Central memory CD8-positive, alpha-beta T cell (primary cell): ENCODE data around the gene DIRAS3.

Experiments
- ATAC-seq: fragments of 150-1000 bp; cut with Tn5 transposase; replicated peaks from 2 replicates; pipeline ENCODE4 v1.10.0; 2022; ENCODE audit warnings: mild to moderate bottlenecking, moderate FRiP score, moderate number of reproducible peaks; ENCODE audit not compliant: poor library complexity, severe bottlenecking; ENCODE audit errors: extremely low read depth
- DNase-seq, 2 donors: peaks; one replicate each; pipeline ENCODE4 v3.0.0; 2021; ENCODE audit warnings: low spot score in 2 of 2
- H3K27ac Mint-ChIP-seq: one replicate; pipeline ENCODE4 v1.8.0; 2022; ENCODE audit warnings: low read depth, mild to moderate bottlenecking, moderate library complexity, mixed read lengths
- H3K27me3 Mint-ChIP-seq: one replicate; pipeline ENCODE4 v1.8.0; 2022; ENCODE audit warnings: mixed read lengths
- H3K36me3 Mint-ChIP-seq: one replicate; pipeline ENCODE4 v1.8.0; 2022; ENCODE audit warnings: mild to moderate bottlenecking, moderate library complexity, mixed read lengths; ENCODE audit not compliant: insufficient read depth
- H3K4me1 Mint-ChIP-seq: one replicate; pipeline ENCODE4 v1.8.0; 2022; ENCODE audit warnings: mixed read lengths
- H3K4me3 Mint-ChIP-seq: one replicate; pipeline ENCODE4 v1.8.0; 2022; ENCODE audit warnings: mild to moderate bottlenecking, moderate library complexity, mixed read lengths
- H3K9me3 Mint-ChIP-seq: one replicate; pipeline ENCODE4 v1.8.0; 2022; ENCODE audit warnings: mixed read lengths

DIRAS3 gene

DNA sequence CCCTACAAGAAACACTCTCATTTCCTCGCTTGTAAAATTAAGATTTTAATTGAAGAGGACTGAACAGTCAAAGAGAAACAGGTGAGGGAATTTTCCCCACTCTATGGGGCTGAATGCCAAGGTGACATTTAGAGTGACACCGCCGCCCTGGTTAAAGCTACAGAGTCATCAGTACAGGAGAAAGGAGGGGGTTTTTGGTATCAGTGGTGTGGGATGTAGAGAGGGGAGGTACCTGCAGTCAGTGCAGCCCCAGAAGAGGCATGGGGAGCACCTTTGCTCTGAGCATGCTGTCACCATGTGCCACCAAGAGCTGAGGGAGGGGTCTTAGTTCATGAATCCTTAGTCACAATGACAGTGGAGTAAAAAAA lies 2.8 kb downstream of the DIRAS3 start:
- ATAC-seq (no peak), DNase-seq (no peak)
- H3K4me1 Mint-ChIP-seq, result no peaks in the 10 kb centered on the region
- H3K27ac Mint-ChIP-seq, result no peak overlapping the region
- H3K27me3 Mint-ChIP-seq, result peaks cover 31% of the 10 kb centered on the region
- H3K4me3 Mint-ChIP-seq, result no peak overlapping the region
- H3K36me3 Mint-ChIP-seq, result no peaks in the 10 kb centered on the region
- peaks cover 5% of the 10 kb centered on the region for H3K9me3 Mint-ChIP-seq

DNA sequence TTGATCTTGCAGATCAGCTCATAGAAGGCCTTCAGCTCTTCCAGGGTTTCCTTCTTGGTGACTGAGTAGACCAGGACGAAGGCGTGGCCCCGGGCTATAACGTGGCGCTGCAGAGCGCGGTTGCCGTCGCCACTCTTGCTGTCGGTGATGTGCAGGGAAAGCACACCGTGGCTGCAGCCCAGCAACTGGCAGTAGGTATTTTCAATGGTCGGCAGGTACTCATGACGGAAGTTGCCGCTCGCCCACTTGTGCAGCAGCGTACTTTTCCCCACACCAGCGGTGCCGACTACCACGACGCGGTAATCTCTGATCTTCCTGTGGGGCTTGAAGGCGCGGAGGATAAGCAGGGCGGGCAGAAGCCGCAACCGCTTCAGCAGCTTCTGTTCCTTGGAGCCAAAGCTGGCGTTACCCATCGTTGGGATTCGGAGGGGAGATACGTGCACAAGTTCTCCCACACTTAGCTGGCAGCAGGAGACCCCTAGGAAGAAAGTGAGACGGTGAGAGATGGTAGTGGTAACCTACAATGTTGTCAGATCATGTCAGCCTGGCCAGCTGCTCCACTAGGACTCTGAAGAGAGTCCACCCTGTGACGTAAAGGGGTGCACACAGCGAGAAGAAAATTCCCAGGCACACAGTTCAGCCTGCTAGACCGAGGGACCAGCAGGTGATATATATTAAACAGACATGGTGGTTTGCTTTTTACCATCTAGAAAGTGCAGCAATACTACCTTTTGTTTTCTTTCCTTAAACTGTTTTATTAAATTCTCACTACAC lies 3.4 kb downstream of the DIRAS3 start:
- no peak for ATAC-seq
- Mint-ChIP-seq H3K9me3 (peaks cover 6% of the 10 kb centered on the region), H3K4me3 (no peak overlapping the region), H3K27ac (no peak overlapping the region), H3K27me3 (peaks cover 31% of the 10 kb centered on the region), H3K4me1 (no peaks in the 10 kb centered on the region), H3K36me3 (no peaks in the 10 kb centered on the region)
- DNase-seq, result no peak

DNA sequence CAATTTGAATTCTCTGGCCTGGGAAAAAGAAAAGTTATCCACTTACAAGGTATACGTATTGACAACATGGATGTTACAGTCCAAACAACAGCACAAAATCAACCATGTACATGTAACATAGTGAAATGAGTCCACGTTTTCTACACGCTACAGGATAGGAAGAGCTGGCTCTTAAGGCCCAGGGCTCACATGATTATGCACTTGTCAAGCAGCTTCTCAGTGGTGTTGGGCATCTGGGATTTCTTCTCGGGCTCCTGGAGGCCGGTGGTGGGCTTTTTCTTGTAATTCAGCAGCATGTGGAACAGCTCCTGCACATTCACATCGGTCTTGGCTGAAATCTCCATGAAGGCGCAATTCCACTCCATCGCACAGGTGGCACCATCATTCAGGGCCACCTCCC lies 4.0 kb downstream of the DIRAS3 start:
- no peak for DNase-seq
- no peaks in the 10 kb centered on the region for H3K36me3 Mint-ChIP-seq
- no peaks in the 10 kb centered on the region for H3K4me1 Mint-ChIP-seq
- H3K4me3 Mint-ChIP-seq, result no peak overlapping the region
- ATAC-seq, result no peak
- H3K9me3 Mint-ChIP-seq, result peaks cover 12% of the 10 kb centered on the region
- no peak overlapping the region for H3K27ac Mint-ChIP-seq
- H3K27me3 Mint-ChIP-seq, result peaks cover 31% of the 10 kb centered on the region

DNA sequence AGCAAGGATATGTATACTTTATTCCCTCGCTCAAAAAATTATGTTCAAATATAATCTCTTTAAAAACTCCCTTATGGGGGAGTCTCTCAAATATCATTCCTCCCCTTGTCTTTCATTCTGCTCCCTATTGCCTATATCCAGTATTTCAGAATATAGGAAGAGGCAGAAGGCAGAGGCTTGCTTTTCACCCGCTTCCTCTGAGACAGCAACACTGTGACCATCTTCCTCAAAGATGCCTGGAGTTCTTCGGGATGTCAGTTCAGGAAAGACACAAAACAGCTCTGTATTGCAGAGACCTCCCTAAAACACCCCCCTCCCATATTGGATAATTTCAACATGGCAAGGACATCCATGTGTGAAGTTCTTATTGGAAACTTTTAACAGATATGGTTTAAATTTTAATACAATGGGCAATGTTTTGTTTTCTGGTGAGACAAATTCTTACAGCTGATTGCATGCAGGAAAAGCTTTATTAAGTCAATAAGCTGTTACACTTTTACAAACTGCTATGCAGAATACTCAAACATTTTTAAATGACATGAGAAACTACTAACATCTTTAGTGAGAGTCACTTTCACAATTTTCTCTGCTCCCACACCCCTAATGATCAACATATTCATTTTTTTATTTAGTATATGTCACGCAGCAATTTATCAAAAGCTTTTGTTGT lies 4.8 kb downstream of the DIRAS3 start:
- DNase-seq (no peak), ATAC-seq (no peak)
- Mint-ChIP-seq H3K27ac (no peak overlapping the region), H3K4me3 (no peak overlapping the region), H3K9me3 (peaks cover 18% of the 10 kb centered on the region), H3K27me3 (peaks cover 28% of the 10 kb centered on the region), H3K4me1 (no peaks in the 10 kb centered on the region), H3K36me3 (no peaks in the 10 kb centered on the region)

DNA sequence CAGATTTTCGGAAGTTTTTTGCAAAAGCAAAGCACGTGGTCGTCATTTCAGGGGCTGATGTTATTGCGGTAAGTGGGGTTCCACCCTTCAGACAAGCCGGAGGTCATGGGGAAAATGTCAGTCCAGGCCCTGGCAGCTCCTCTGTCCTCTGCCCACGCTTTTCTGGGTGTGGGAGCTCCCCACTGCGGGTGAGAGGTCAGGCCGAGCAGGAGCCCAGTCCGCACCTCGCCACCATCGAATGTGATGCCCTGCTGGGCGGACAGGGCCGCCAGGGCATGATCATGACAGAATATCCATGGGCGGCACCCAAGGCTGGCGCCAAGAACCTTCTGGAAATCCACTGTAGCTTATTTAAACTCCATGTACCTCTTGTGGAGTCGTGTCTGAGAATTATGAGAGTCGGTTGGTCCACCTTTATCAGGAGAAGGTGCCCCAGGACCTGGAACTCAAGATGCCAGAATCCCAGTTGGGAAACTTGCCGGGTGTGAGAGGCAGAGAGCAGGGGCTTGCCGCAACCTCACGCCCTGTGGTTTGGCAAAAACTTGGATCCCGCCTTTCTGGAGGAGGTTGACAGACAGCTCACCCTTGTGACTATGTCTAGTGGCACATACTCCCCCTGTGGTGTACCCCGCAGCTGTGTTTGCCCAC lies 6.9 kb downstream of the DIRAS3 start:
- Mint-ChIP-seq H3K36me3 (no peaks in the 10 kb centered on the region), H3K9me3 (peaks cover 18% of the 10 kb centered on the region), H3K27me3 (peaks cover 17% of the 10 kb centered on the region), H3K4me1 (no peaks in the 10 kb centered on the region), H3K27ac (no peak overlapping the region), H3K4me3 (no peak overlapping the region)
- DNase-seq, result no peak
- ATAC-seq, result no peak

DNA sequence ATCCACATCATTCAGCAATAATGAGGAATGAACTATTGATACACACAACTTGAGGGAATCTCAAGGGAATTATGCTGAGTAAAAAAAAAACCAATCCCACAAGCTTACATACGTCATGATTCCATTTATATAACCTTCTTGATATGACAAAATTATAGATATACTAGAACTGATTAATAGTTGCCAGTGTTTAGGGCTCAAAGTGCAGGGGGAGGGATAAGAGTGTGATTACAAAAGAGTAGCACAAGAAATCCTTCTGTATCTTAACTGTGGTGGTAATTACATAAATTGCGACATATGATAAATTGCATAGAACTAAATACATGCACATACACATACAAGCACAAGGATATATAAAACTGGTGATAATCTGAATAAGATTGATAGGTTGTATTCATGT lies 13.5 kb downstream of the DIRAS3 start:
- H3K27me3 Mint-ChIP-seq, result no peaks in the 10 kb centered on the region
- no peak overlapping the region for H3K27ac Mint-ChIP-seq

DNA sequence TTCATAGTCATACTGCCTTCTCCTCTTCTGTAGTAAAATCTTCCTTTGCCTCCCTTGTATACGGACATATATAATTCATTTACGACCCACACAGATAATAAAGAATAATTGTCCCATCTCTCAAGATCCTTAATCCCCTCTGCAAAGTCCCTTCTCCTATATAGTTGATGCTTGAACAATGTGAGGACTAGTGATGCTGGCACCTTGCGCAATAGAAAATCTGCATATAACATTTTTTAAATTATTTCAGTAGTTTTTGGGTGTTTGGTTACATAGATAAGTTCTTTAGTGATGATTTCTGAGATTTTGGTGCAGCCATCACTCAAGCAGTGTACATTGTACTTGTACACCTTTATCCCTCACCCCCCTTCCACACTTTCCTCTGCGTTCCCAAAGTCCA lies 21.0 kb downstream of the DIRAS3 start:
- Mint-ChIP-seq H3K36me3 (no peaks in the 10 kb centered on the region), H3K4me3 (no peak overlapping the region), H3K9me3 (peaks cover 5% of the 10 kb centered on the region), H3K4me1 (no peaks in the 10 kb centered on the region), H3K27me3 (no peaks in the 10 kb centered on the region), H3K27ac (no peak overlapping the region)
- DNase-seq (no peak), ATAC-seq (no peak)

More for the DNA sequence above, 13.5 kb downstream of the DIRAS3 start:
- no peaks in the 10 kb centered on the region for H3K36me3 Mint-ChIP-seq
- no peaks in the 10 kb centered on the region for H3K4me1 Mint-ChIP-seq
- ATAC-seq, result no peak
- DNase-seq, result no peak
- H3K4me3 Mint-ChIP-seq, result no peak overlapping the region
- peaks cover 10% of the 10 kb centered on the region for H3K9me3 Mint-ChIP-seq

DNA sequence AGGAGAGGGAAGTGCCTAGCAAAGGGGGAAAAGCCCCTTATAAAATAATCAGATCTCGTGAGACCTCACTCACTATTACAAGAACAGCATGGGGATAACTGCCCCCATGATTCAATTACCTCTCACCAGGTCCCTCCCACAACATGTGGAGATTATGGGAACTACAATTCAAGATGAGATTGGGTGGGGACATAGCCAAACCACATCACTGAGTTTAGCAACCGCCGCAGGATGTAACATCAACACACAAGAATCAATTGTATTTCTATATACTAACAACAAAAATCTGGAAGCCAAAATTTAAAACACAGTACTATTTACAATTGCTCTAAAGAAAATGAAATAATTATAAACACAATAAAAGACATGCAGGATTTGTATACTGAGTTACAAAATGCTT lies 21.9 kb downstream of the DIRAS3 start:
- Mint-ChIP-seq H3K4me3 (no peak overlapping the region), H3K27ac (no peak overlapping the region), H3K9me3 (peaks cover 5% of the 10 kb centered on the region), H3K36me3 (no peaks in the 10 kb centered on the region), H3K4me1 (no peaks in the 10 kb centered on the region), H3K27me3 (no peaks in the 10 kb centered on the region)
- ATAC-seq (no peak), DNase-seq (no peak)

DNA sequence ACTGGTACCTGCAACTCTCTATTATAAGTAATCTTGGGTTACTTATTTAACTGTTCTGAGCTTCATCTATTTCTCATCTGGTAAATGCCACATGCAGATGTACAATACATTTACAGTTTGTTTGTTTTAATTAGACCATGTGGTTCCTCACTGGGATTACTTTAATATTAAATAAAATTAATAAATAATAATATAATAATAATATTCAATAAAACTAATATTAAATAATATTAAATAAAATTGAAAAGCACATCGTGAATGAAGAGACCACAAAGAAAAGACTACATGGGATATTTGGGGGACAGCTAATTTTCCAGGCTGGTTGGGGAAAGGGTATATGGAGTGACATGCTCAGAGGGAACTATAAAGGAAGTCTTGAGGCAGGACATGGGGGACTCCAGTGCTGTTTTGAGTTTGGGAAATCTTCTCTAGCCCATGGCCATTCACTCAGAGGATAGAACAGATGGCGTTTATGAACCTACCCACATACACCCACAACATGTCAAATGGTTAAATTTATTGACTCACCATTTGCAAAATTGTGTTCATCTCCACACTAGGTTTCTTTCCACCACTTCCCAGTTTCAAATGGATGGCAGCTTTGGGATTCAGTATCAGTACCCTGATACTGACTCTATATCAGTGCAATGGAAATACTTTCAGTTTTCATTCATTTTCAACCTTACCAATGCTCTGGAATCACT lies 25.6 kb downstream of the DIRAS3 start:
- no peak overlapping the region for H3K27ac Mint-ChIP-seq
- no peaks in the 10 kb centered on the region for H3K36me3 Mint-ChIP-seq
- no peaks in the 10 kb centered on the region for H3K4me1 Mint-ChIP-seq
- no peak overlapping the region for H3K4me3 Mint-ChIP-seq
- no peak for ATAC-seq
- no peak for DNase-seq
- no peaks in the 10 kb centered on the region for H3K27me3 Mint-ChIP-seq
- H3K9me3 Mint-ChIP-seq, result peaks cover 8% of the 10 kb centered on the region

DNA sequence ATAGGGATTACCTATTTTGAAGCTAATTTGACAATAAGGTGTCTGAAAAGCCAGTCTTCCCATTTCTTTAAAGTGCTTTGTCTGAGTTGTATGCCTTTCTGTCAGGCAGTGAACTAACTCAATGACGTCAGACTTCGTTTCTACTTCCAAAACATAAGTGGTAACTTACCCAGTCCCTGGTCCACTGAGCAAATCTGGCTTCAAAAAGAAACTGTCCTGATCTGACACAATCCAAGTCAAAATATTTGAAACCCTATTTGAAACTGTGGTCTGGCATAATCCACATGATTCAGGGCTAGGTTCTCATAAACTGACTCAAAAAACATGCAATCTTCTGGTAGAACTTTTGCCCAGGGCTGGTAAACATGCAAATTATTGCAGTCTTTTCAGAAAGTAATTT lies 34.0 kb downstream of the DIRAS3 start:
- Mint-ChIP-seq H3K27ac (no peak overlapping the region), H3K9me3 (peaks cover 14% of the 10 kb centered on the region), H3K4me1 (no peaks in the 10 kb centered on the region), H3K27me3 (no peaks in the 10 kb centered on the region), H3K36me3 (no peaks in the 10 kb centered on the region), H3K4me3 (no peak overlapping the region)
- ATAC-seq, result no peak
- DNase-seq, result no peak

DNA sequence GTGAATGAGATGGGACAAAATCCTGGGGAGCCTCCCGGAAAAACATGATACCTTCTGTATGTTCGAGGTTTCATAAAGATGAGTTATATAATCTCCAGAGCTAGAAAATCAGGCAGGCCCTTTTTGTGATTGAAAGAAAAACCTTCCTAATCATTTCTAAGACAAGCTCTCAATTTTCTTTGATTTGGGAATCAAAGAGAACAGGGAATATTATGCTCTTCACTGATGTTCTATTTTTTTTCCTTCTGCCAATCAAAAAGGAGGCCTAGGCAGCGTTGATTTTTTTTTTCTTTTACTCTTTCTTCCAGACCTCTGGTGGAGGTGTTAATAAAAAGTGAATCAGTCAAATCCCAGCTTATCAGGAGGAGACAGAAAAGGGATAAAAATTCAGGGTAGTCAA lies 34.5 kb downstream of the DIRAS3 start:
- H3K27ac Mint-ChIP-seq, result no peak overlapping the region
- DNase-seq (no peak), ATAC-seq (no peak)
- no peak overlapping the region for H3K4me3 Mint-ChIP-seq
- H3K27me3 Mint-ChIP-seq, result no peaks in the 10 kb centered on the region
- H3K9me3 Mint-ChIP-seq, result peaks cover 13% of the 10 kb centered on the region
- H3K36me3 Mint-ChIP-seq, result no peaks in the 10 kb centered on the region
- H3K4me1 Mint-ChIP-seq, result no peaks in the 10 kb centered on the region

DNA sequence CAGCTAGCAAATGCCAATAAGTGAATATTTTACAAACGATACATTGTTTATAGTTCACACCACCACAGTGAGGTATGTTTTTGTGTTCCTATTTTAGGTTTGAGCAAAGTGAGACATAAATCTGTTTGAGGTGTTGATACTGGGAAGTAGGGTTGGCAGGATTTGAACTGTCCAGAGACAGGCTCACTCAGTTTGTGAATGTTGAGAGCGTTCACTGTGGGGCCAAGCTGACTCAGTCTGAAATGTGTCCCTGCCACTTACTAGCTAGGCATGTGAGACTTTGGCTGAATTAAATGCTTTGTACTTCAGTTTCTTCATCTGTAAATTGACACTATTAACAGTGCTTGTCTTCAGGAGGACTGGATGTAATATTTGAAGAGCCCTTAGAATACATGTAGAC lies 35.1 kb downstream of the DIRAS3 start:
- Mint-ChIP-seq H3K27ac (no peak overlapping the region), H3K9me3 (peaks cover 13% of the 10 kb centered on the region), H3K36me3 (no peaks in the 10 kb centered on the region), H3K4me1 (no peaks in the 10 kb centered on the region), H3K4me3 (no peak overlapping the region), H3K27me3 (no peaks in the 10 kb centered on the region)
- no peak for ATAC-seq
- no peak for DNase-seq
